ENCODE measurements around the gene EBLN2. TPM values are rescaled to one million over a fixed set of nuclear protein-coding genes. Genes with fewer than 3 reads are reported as not detected.

The EBLN2 gene
- total and polyA plus RNA-seq, 9 of the 15 experiments (the other 6 are each of a cell fraction or from before 2014, with no cell fraction given), result 0.39 to 4.6 (median 2.2) TPM

DNA sequence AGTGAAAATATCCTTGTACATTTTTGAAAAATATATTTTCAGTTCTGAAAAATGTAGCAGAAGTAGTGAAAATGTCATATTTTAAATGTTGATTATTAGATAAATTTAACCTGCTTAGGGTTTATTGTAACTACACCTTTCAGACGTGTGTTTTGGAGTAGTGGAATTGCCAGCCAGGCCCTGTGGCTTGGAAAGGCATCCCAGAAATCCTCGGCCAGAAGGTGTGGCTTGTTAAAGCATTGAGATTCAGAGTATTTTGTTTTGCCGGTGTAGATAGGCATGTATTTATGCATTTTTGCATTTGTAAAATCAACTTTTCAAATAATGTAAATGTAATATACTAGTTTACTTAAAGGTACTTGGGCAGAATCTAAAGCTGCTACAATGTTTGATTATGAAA lies 7.0 kb downstream of the EBLN2 start:
- Histone ChIP-seq H4K20me1 (replicated peaks; ENCODE audit: control insufficient read depth, insufficient read depth, low read length) (no peaks in the 10 kb centered on the region), H3K4me3 (no peak overlapping the region), H3K4me2 (ENCODE audit: insufficient read depth, low read length) (no peak overlapping the region), H3K79me2 (ENCODE audit: control insufficient read depth, insufficient read depth, low read length) (no peaks in the 10 kb centered on the region), H3K9me1 (ENCODE audit: control insufficient read depth, insufficient read depth, low read length) (no peaks in the 10 kb centered on the region), H3K36me3 (ENCODE audit: control insufficient read depth, insufficient read depth, low read length) (peaks cover 38% of the 10 kb centered on the region), H3K9ac (ENCODE audit: insufficient read depth in 1 of 2, low read depth in 2 of 2, low read length in 2 of 2) (no peak overlapping the region), H3K9me3 (replicated peaks; ENCODE audit: control insufficient read depth, insufficient read depth, low read depth, low read length) (no peaks in the 10 kb centered on the region), H3K4me1 (replicated peaks in 1 of 2; ENCODE audit: control insufficient read depth in 2 of 2, insufficient read depth in 2 of 2, low read length in 2 of 2) (peaks cover under 1 to 8% of the 10 kb centered on the region in 2 experiments; a peak in 4 of 5 replicates), H3K27me3 (ENCODE audit: control insufficient read depth in 2 of 2, insufficient read depth in 2 of 2, low read length in 2 of 2) (no peaks in the 10 kb centered on the region), H3K27ac (ENCODE audit: extremely low read depth, low read depth, low read length) (no peak overlapping the region), H2AFZ (ENCODE audit: low read depth, low read length) (no peak overlapping the region)
- POLR2A ChIA-PET, result interaction anchor here (0.8 kb wide), 1 partner anchor 13 kb away, joined by 3 read pairs; no protein-coding TSS in a partner anchor
- WGBS (ENCODE audit: insufficient coverage, low coverage, missing lambda C conversion rate), result 91% methylated on average over 3 of the region's 3 CpGs
- CTCF ChIA-PET (ENCODE audit: low intra/inter-chr PET ratio), result no interaction called here
- TF ChIP-seq, protein P1, sequence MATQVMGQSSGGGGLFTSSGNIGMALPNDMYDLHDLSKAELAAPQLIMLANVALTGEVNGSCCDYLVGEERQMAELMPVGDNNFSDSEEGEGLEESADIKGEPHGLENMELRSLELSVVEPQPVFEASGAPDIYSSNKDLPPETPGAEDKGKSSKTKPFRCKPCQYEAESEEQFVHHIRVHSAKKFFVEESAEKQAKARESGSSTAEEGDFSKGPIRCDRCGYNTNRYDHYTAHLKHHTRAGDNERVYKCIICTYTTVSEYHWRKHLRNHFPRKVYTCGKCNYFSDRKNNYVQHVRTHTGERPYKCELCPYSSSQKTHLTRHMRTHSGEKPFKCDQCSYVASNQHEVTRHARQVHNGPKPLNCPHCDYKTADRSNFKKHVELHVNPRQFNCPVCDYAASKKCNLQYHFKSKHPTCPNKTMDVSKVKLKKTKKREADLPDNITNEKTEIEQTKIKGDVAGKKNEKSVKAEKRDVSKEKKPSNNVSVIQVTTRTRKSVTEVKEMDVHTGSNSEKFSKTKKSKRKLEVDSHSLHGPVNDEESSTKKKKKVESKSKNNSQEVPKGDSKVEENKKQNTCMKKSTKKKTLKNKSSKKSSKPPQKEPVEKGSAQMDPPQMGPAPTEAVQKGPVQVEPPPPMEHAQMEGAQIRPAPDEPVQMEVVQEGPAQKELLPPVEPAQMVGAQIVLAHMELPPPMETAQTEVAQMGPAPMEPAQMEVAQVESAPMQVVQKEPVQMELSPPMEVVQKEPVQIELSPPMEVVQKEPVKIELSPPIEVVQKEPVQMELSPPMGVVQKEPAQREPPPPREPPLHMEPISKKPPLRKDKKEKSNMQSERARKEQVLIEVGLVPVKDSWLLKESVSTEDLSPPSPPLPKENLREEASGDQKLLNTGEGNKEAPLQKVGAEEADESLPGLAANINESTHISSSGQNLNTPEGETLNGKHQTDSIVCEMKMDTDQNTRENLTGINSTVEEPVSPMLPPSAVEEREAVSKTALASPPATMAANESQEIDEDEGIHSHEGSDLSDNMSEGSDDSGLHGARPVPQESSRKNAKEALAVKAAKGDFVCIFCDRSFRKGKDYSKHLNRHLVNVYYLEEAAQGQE (IDR thresholded peaks at IDR 0.05; ENCODE audit: borderline replicate concordance), result no peak
- TF ChIP-seq, protein P1 (CRISPR knock-in tag; IDR thresholded peaks at IDR 0.05; ENCODE audit: low read depth), result no peak
- TF ChIP-seq, protein P2, sequence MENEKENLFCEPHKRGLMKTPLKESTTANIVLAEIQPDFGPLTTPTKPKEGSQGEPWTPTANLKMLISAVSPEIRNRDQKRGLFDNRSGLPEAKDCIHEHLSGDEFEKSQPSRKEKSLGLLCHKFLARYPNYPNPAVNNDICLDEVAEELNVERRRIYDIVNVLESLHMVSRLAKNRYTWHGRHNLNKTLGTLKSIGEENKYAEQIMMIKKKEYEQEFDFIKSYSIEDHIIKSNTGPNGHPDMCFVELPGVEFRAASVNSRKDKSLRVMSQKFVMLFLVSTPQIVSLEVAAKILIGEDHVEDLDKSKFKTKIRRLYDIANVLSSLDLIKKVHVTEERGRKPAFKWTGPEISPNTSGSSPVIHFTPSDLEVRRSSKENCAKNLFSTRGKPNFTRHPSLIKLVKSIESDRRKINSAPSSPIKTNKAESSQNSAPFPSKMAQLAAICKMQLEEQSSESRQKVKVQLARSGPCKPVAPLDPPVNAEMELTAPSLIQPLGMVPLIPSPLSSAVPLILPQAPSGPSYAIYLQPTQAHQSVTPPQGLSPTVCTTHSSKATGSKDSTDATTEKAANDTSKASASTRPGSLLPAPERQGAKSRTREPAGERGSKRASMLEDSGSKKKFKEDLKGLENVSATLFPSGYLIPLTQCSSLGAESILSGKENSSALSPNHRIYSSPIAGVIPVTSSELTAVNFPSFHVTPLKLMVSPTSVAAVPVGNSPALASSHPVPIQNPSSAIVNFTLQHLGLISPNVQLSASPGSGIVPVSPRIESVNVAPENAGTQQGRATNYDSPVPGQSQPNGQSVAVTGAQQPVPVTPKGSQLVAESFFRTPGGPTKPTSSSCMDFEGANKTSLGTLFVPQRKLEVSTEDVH (IDR thresholded peaks at IDR 0.05; ENCODE audit: low read depth, partially characterized antibody), result no peak
- no peak for TF ChIP-seq ZNF766 (CRISPR knock-in tag; conservative IDR thresholded peaks at IDR 0.05)
- BruUV-seq (replicated peaks), result no TSS peak
- in situ Hi-C loops (cut with MboI) (no loop called here), intact Hi-C loops (cut with micrococcal nuclease) (no loop called here)
- FAIRE-seq, result no peak
- no peak for ATAC-seq
- DNase-seq (ENCODE audit: extremely low read depth in 1 of 4, low spot score in 3 of 4), result no peak

Measured in K562 (cell line).